Stimulated activated CD4-positive, alpha-beta T cell treated with anti-CD3 and anti-CD28 coated beads, TNF-alpha, amount 100 ng/mL, for 48 hours (primary cell): ENCODE data around the gene EPHB6.
A peak's percentile ranks its signal among the peaks of the same experiment; 100 is the strongest.

Experiments used
- DNase-seq, 3 donors: peaks; one replicate each; pipeline ENCODE4 v3.0.0-alpha.2; 2020; ENCODE audit warnings: low read depth in 3 of 3

The EPHB6 gene

GRCh38 chr7:142833174-142834048 is 21.5 kb upstream of the EPHB6 start:
- DNase-seq = no peak

- no peak for DNase-seq
These were observed 19.4 kb upstream of the EPHB6 start for GRCh38 chr7:142835487-142835886.

- DNase-seq = no peak
These were observed 18.4 kb upstream of the EPHB6 start for GRCh38 chr7:142836426-142836825.

GRCh38 chr7:142838461-142839213 is 16.2 kb upstream of the EPHB6 start:
- DNase-seq = no peak

GRCh38 chr7:142842251-142842766 is 12.6 kb upstream of the EPHB6 start:
- no peak for DNase-seq

- DNase-seq = no peak
These were observed 7.5 kb upstream of the EPHB6 start for GRCh38 chr7:142847353-142847752.

GRCh38 chr7:142851269-142851668 is 3.6 kb upstream of the EPHB6 start:
- no peak for DNase-seq

- no peak for DNase-seq
These were observed 3.0 kb upstream of the EPHB6 start for GRCh38 chr7:142851919-142852318.

GRCh38 chr7:142853739-142854371 is 1.0 kb upstream of the EPHB6 start:
- DNase-seq = peak; percentile 34 to 62 (median 39)

GRCh38 chr7:142855114-142855743 is 353 bp downstream of the EPHB6 start:
- no peak for DNase-seq

- no peak for DNase-seq
These were observed 1.1 kb downstream of the EPHB6 start for GRCh38 chr7:142855756-142856564.

- DNase-seq = no peak
These were observed 1.8 kb downstream of the EPHB6 start for GRCh38 chr7:142856565-142857245.

GRCh38 chr7:142857625-142858024 is 2.7 kb downstream of the EPHB6 start:
- DNase-seq = no peak

GRCh38 chr7:142859411-142859810 is 4.5 kb downstream of the EPHB6 start:
- DNase-seq = no peak

- no peak for DNase-seq
These were observed 5.0 kb downstream of the EPHB6 start for GRCh38 chr7:142859829-142860228.

- DNase-seq = no peak
These were observed 6.1 kb downstream of the EPHB6 start for GRCh38 chr7:142860968-142861367.

GRCh38 chr7:142862351-142862750 is 7.5 kb downstream of the EPHB6 start:
- no peak for DNase-seq

- no peak for DNase-seq
These were observed 8.0 kb downstream of the EPHB6 start for GRCh38 chr7:142862786-142863400.

GRCh38 chr7:142863891-142864685 is 9.2 kb downstream of the EPHB6 start:
- DNase-seq = no peak
